GM19238 (cell line): Measurements from ENCODE around the gene EPHA8.

Source experiments
- DNase-seq: peaks from one replicate; pipeline ENCODE4 v3.0.0; 2011; ENCODE audit warnings: low spot score; ENCODE audit not compliant: insufficient read length

The EPHA8 gene

GRCh38 chr1:22613572-22613918 is 50.3 kb downstream of the EPHA8 start:
- no peak for DNase-seq

DNA sequence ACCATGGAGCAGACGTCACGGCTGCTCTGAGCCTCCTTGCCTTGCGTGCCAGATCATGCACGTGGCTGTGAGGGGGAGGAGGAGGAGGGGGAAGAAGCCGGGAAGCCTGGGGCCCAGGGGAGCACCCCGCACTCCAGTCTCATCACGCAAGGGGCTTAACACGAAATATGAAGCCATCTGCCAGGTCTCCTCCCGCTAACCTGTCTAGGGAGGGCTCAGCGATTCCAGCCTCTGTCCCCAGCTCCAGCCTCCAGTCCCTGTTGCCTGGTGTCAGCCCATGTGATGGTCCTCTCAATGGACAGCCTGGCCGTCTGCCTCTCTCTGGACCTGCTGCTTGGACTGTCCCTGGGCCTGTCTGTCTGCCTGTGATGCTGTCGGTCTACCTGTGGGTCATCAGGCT is 50.7 kb downstream of the EPHA8 start:
- DNase-seq, result no peak

GRCh38 chr1:22615886-22616285 is 52.6 kb downstream of the EPHA8 start:
- no peak for DNase-seq

DNA sequence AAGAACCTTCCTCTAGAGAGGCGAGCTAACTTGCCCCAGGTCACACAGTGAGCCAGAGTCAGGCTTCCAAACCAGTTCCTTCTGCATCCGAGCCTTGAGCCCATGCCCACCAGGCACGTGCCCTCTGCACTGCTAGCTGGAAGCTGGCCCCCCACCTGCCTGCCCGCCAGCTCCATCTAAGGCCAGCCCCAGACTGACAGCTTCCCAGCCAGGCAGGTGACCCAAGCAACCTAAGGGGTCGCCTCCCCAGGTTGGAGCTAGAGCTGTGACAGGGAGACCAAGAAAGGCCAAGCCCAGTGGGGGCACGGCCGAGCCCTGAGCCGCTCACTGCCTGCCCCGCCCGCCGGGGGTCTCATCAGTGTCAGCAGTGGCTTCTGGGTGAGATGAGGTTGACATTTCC is 53.3 kb downstream of the EPHA8 start:
- DNase-seq, result no peak

DNA sequence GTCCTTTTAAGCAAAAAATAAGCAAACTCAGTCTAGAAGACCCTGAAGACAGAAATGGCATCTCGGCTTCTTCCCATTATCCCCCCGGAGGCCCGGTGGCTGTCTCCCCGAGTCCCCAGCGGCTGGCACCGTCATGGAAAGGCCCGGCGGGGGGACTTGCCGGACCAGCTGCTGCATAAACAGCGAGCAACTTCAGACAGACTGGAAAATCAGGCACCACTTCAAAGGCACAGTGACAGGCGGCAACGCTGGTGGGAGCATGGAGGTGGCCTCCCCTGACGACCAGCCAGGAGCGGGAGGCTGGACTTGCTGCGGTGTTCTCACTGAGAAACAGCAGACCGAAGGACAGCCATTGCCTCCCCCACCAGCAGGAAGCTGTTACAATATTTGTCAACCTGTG is 54.8 kb downstream of the EPHA8 start:
- DNase-seq, result no peak

DNA sequence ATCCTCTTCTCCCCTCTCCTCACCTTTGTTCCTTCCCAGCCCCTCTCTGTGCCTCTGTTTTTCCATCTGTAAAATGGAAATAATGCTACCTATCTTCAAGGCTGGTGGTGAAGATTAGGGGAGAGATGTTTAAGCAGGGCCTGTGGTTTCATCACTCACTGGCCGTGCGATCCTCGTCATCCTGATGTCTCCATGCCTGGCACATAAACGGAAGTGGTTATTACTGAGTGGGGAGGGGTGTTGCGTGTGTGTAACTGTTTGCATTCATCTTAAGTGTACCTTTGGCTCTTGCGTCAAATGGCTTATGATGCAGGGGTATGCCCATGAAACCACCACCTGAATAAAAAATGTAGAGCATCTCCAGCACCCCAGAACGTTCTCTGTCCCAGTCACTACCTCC is 56.0 kb downstream of the EPHA8 start:
- no peak for DNase-seq

GRCh38 chr1:22619798-22620197 is 56.5 kb downstream of the EPHA8 start:
- DNase-seq, result no peak

- no peak for DNase-seq
Observed at GRCh38 chr1:22621761-22622160, 58.5 kb downstream of the EPHA8 start.

GRCh38 chr1:22625262-22625925 is 62.1 kb downstream of the EPHA8 start:
- no peak for DNase-seq

DNA sequence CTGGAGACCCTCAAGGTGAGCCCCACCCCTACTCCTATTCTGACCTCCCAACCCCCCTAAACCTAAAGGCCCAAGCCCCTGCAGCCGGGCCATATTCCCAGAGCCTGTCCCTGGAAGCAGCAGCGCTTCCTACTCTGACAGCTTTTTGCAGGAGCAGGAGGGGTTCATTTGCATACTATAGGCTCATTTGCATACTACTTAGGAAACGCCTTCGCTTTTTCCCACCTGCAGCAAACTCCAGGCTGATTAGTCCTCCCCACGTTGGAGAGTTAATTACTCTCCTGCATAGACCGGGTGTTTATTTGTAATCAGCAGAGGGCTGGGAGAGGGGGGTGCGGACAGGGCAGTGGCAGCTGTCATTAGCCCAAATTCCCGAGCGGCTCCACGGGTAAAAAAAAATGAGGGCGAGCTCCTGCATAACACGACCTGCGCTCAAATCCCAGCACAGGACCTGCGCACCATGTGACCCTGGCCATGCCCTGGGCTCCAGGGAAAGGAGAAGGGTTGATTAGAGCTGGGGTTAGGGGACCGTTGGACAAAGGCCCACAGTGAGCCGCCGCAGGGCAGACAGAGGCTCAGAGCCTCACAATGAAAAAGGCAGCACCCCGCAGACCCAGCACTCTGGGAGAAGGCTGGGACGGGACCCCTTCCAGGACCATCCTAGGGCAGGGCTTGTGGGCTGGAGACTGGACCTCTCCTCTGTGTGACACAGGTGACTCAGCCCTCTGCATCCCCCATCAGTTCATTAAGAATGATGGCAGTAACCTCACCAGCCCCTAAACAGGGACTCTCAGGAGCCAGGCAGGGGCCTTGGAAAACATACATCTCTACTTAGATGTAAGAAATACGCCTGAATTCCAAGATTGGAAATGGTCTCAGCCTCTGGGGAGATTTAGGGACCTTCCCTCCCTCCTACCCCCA is 63.2 kb downstream of the EPHA8 start:
- no peak for DNase-seq

- no peak for DNase-seq
Observed at GRCh38 chr1:22627331-22627730, 64.0 kb downstream of the EPHA8 start.

DNA sequence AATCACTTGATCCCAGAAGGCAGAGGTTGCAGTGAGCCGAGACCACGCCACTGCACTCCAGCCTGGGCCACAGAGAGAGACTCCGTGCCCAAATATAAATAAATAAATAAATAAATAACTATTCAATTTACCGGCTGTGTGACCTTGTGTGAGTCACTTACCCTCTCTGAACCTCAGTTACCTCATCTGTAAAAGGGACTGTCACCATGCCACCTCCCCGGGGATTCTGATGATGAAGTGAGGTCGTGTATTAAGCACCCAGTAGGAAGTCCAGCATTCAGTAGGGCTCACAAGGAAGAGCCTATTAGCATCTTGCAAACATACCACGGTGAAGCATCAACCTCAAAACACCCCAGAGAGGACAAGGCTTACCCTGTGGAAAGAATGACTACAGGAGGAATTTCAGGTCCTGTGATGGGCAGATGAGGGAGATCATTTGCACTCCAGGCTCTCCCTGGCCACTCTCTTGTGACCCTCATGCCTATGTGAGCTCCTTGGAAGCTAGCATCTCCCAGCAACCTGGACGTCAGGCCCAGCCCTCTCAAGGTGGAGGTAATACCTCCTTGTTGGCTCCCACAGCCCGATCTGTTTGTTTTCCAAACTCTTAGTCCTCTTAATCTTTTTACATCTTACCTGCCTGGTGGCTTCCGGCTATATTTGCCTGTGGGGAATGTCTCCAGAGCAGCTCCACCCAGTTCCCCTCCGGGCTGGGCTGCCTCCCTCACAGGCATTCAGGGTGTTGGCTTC is 65.6 kb downstream of the EPHA8 start:
- no peak for DNase-seq

DNA sequence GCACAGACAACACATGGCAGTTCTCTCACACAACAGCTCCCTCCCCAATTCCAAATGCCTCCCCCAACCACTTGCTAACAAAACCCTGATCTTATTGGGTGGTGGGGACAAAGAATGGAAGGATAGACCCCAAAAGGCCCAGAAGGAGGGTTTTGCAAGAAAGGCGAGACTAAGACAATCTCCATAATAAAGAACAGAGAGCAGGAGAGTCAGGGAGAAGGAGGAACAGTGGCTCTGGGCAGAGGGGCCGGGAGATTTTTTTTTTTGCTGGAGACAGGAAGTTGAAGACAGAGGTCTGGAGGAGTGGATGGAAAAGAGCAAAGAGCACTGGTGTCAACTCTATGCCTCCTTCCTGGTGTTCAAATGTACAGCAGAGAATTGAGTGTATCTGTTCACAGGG is 66.6 kb downstream of the EPHA8 start:
- DNase-seq, result no peak

- no peak for DNase-seq
Observed at GRCh38 chr1:22633697-22634463, 70.6 kb downstream of the EPHA8 start.

DNA sequence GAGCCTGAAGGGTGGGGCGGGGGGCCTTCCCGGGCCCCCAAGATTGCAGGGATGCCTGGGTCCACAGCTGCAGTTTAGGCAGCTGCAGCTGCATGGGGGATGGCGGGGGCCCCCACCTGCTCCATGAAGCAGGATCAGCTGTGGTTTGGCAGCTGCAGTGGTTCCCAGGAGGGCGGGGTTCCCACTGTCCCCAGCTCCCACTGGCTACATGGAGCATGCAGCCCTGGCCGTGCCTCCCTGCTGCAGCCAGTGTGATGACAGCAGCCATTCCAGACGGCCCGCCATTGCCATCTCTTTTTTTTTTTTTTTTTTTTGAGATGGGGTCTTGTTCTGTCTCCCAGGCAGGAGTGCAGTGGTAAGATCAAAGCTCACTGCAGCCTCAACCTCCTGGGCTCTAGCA is 72.1 kb downstream of the EPHA8 start:
- DNase-seq, result no peak

DNA sequence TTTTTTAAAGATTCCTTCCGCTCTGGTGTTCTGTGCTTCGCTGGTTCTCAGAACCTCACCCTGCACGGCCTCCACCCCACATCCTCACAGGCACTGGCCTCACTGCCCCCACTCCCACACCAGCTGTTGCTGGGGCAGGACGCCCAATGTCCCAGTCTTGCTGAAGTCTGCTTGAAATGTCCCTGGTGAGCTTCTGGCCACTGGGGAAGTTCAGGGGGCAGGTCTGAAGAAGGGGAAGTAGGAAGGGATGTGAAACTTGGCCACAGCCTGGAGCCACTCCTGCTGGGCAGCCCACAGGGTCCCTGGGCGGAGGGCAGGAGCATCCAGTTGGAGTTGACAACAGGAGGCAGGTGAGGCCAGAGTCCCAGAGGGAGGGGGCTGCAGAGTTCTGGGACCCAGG is 73.1 kb downstream of the EPHA8 start, which contains the start of gene C1QA:
Gene C1QA (plus strand): TSS at position 276 of the 400 bp plus-strand sequence. CDS start 989 bp downstream, outside the sequence.
- no peak for DNase-seq

GRCh38 chr1:22636927-22637326 is 73.6 kb downstream of the EPHA8 start:
- no peak for DNase-seq

DNA sequence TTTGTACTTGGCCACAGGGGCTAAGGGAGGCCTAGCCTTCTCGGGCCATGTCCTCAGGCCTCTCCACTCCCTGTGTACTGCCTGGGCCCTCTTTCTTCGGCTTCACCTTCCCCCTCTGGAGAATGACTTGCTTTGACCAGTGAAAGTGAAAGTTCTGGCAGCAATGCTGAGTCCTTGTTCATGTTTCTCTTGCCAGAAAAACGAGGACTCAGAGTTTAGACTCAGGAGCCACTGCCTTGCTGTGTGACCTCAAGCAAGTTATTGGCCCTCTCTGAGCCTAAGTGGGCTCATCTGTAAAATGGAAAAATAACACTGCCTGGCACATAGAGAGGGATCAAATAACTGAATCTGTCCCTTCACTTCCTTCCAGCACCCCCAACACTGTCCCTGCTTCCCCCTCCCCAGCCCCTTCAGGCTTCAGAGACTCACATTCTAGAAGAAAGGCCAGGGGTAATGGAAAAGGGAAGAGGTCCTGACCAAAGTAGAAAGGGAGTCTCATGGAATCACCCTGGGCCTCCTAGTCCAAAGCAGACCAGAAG is 74.7 kb downstream of the EPHA8 start:
- no peak for DNase-seq

DNA sequence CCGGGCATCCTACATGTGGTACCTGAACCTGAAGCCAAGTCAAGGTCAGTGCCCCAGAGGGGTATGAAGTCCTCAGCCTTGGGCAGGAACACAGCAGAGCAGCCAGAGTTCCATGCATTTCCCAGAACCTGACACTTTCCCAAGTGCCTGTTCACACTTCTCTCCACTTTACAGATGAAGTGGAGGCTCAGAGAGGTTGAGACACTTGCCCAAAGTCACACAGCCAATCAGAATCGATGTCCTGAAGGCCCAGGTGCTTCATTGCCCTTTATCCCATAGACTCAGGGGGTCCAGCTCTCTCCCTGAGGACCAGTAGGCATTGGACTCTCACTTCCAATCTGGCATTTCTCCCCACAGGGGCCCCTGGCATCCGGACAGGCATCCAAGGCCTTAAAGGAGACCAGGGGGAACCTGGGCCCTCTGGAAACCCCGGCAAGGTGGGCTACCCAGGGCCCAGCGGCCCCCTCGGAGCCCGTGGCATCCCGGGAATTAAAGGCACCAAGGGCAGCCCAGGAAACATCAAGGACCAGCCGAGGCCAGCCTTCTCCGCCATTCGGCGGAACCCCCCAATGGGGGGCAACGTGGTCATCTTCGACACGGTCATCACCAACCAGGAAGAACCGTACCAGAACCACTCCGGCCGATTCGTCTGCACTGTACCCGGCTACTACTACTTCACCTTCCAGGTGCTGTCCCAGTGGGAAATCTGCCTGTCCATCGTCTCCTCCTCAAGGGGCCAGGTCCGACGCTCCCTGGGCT is 75.4 kb downstream of the EPHA8 start:
- no peak for DNase-seq

GRCh38 chr1:22639286-22639685 is 76.0 kb downstream of the EPHA8 start:
- no peak for DNase-seq
